H1 (cell line): ENCODE results near the gene BCL2L13. TPM values are rescaled to one million over a fixed set of nuclear protein-coding genes. Genes with fewer than 3 reads are reported as not detected.

Source experiments
- RAD21 ChIP-seq, 2 experiments: IDR thresholded peaks in 1 of 2; conservative IDR thresholded peaks in 1 of 2; 2 replicates each; pipeline ENCODE4 v1.6.1; 2011; ENCODE audit warnings: low read depth in 2 of 2, low read length in 2 of 2, improper control_type of control experiment in 1 of 2, inconsistent platforms in 1 of 2, mild to moderate bottlenecking in 1 of 2, moderate library complexity in 1 of 2
- RBBP5 ChIP-seq: IDR thresholded peaks from 2 replicates; pipeline ENCODE4 v1.7.1; 2012; ENCODE audit warnings: low read depth, mild to moderate bottlenecking, inconsistent platforms, low read length, moderate library complexity, borderline replicate concordance
- RNF2 ChIP-seq: fragments of 200-900, 300-1000 bp; sonication (generic); IDR thresholded peaks from 2 replicates; pipeline ENCODE4 v1.7.1; 2016; ENCODE audit warnings: borderline replicate concordance, low read depth, mild to moderate bottlenecking, antibody characterized with exemption, low read length; ENCODE audit not compliant: poor library complexity, severe bottlenecking; ENCODE audit errors: missing control alignments
- SIN3A ChIP-seq, 2 experiments: IDR thresholded peaks in 1 of 2; conservative IDR thresholded peaks in 1 of 2; 2 replicates each; pipeline ENCODE4 v1.6.1; 2011 to 2012; ENCODE audit warnings: low read length in 2 of 2, improper control_type of control experiment in 1 of 2, low read depth in 1 of 2, mild to moderate bottlenecking in 1 of 2
- SP4 ChIP-seq: IDR thresholded peaks from 2 replicates; pipeline ENCODE4 v1.6.1; 2012; ENCODE audit warnings: low read length, inconsistent platforms
- polyA plus RNA-seq, 7 experiments: library from polyadenylated mRNA; depleted of rRNA in 3 of 7; stranded (reverse) in 5 of 7; unstranded in 2 of 7; fragments of >200 nt in 5 of 7; fragments of 200-250 nt in 2 of 7; gene quantifications; 1 replicate in 5 of 7; 2 replicates in 1 of 7; 4 replicates in 1 of 7; pipeline versions ENCODE4 v1.2.1 to v1.2.3, GENCODE V29; 2011 to 2013; ENCODE audit warnings: missing spikeins in 2 of 7, mixed read lengths in 2 of 7
- total RNA-seq: library from RNA; stranded (reverse); fragmentation: NEBNext Ultra II Directional; extraction: Animal tissue kit (Norgen Biotek cat#: 25700); gene quantifications from 2 replicates; pipeline ENCODE4 v1.2.1, GENCODE V29; 2021

BCL2L13 gene
- total and polyA plus RNA-seq, 2 of the 8 experiments (the other 6 are each of a cell fraction or from before 2014, with no cell fraction given): 20.7 to 35.0 TPM

DNA sequence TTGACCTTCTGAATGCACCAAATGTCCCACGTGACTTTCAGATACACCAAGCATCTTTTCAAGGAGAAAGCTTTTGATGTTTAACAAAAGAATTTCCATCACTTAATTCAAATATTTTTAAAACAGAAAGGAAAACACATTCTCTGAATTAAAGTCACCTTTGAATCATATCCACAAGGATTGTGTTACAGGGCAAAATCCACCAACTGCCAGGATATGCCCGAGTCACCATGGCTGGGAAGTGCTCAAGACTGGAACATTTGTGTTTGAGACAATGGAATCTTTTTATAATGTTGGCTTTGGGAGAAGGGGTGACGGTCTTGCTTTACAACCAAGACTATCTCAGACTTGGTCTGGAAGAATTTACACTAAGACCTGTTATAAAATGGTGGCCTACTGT is 94.9 kb downstream of the BCL2L13 start (continued):
- TF ChIP-seq SP4 (no peak), RBBP5 (no peak), SIN3A (conservative IDR thresholded peaks at IDR 0.05 in 1 of 2, IDR thresholded peaks at IDR 0.05 in 1 of 2; ENCODE audit: low read depth in 1 of 2, low read length in 2 of 2) (no peak), RAD21 (IDR thresholded peaks at IDR 0.05 in 1 of 2, conservative IDR thresholded peaks at IDR 0.05 in 1 of 2; ENCODE audit: low read depth in 2 of 2, low read length in 2 of 2) (no peak), RNF2 (no peak)
